Naive thymus-derived CD8-positive, alpha-beta T cell (primary cell): ENCODE measurements around the gene DIO1. TPM values are rescaled to one million over a fixed set of nuclear protein-coding genes. Genes with fewer than 3 reads are reported as not detected.
"Not testable (repeated sequence)": the region's sequence is repeated elsewhere in the genome, so short reads cannot be mapped to it uniquely, and the experiment has no call there.

Experiments
- ATAC-seq, 2 donors: fragments of 150-1000 bp; cut with Tn5 transposase in 1 of 2; sonication (Bioruptor Pico), chemical (Tn5 transposase) in 1 of 2; 1 replicate in 1 of 2; 2 replicates in 1 of 2; pipeline ENCODE4 v1.10.0; 2021; ENCODE audit warnings: mild to moderate bottlenecking in 2 of 2, moderate library complexity in 2 of 2
- POLR2A ChIA-PET: fragments of 350-600 bp; sonication (Branson Sonifier 250); formaldehyde crosslinking; loops from one replicate; lab custom pipeline; 2021; ENCODE audit warnings: antibody characterized with exemption; lab: Charles Lee
- DNase-seq, 10 donors: peaks; one replicate each; pipeline versions ENCODE4 v3.0.0 to v3.0.0-alpha.2; 2020 to 2022
- H3K27ac Mint-ChIP-seq, 10 donors: one replicate each; pipeline ENCODE4 v1.8.0; 2020 to 2022; ENCODE audit warnings: mild to moderate bottlenecking in 10 of 10, mixed read lengths in 10 of 10, moderate library complexity in 4 of 10, inconsistent platforms in 1 of 10
- H3K27me3 Mint-ChIP-seq, 5 donors: one replicate each; pipeline ENCODE4 v1.8.0; 2021 to 2022; ENCODE audit warnings: mixed read lengths in 5 of 5
- H3K36me3 Mint-ChIP-seq, 3 donors: one replicate each; pipeline ENCODE4 v1.8.0; 2020 to 2022; ENCODE audit warnings: mixed read lengths in 3 of 3, mild to moderate bottlenecking in 2 of 3, inconsistent platforms in 1 of 3
- H3K4me1 Mint-ChIP-seq, 4 donors: one replicate each; pipeline ENCODE4 v1.8.0; 2021 to 2022; ENCODE audit warnings: mixed read lengths in 4 of 4
- H3K4me3 Mint-ChIP-seq, 10 donors: one replicate each; pipeline ENCODE4 v1.8.0; 2020 to 2022; ENCODE audit warnings: mild to moderate bottlenecking in 10 of 10, mixed read lengths in 10 of 10, moderate library complexity in 6 of 10, inconsistent platforms in 1 of 10
- H3K9me3 Mint-ChIP-seq, 9 donors: one replicate each; pipeline ENCODE4 v1.8.0; 2020 to 2022; ENCODE audit warnings: mixed read lengths in 9 of 9, mild to moderate bottlenecking in 3 of 9, inconsistent platforms in 1 of 9, moderate library complexity in 1 of 9
- polyA plus RNA-seq, 3 donors: library from polyadenylated mRNA; unstranded; fragments of 300-500 nt; fragmentation: Illumina TruSeq; gene quantifications; one replicate each; pipeline ENCODE4 v1.2.3, GENCODE V29; 2021
- total RNA-seq, 8 experiments: library from RNA in 2 of 8; stranded (reverse) in 2 of 8; gene quantifications; one replicate each; pipeline ENCODE4 v1.2.3 and lab custom pipeline; 2021 to 2026

DIO1 gene
- total RNA-seq (not detected), polyA plus RNA-seq (not detected), total RNA-seq (lab: John Stamatoyannopoulos, UW) (0 to 0.07 (median 0) reads per million in 6 experiments)

GRCh38 chr1:53893999-53894636 is at the start of gene DIO1:
Gene DIO1 (plus strand): TSS chr1:53894187. CDS start chr1:53894211, 24 bp downstream.
- Mint-ChIP-seq H3K27ac (peak within 1 kb of the TSS in 2 of 10 donors; percentile 43 to 63), H3K9me3 (no peaks in the 10 kb centered on the region), H3K4me1 (peaks cover 2 to 17% (median 14%) of the 10 kb centered on the region in 4 donors), H3K4me3 (peak within 1 kb of the TSS in 1 of 10 donors; percentile 41), H3K27me3 (peaks cover 6 to 16% (median 11%) of the 10 kb centered on the region in 5 donors), H3K36me3 (peaks cover 0 to 5% (median 0%) of the 10 kb centered on the region in 3 donors)
- POLR2A ChIA-PET, result interaction anchor here (1.0 kb wide), 1 partner anchor 13 kb away, joined by 3 read pairs; no protein-coding TSS in a partner anchor
- DNase-seq (no peak), ATAC-seq (no peak)

- POLR2A ChIA-PET, result no interaction called here
- Mint-ChIP-seq H3K27me3 (no peaks in the 10 kb centered on the region), H3K27ac (no peak overlapping the region), H3K4me3 (no peak overlapping the region), H3K36me3 (peaks cover 4 to 23% (median 6%) of the 10 kb centered on the region in 3 donors), H3K4me1 (no peaks in the 10 kb centered on the region), H3K9me3 (peaks cover 0 to 2% (median 0%) of the 10 kb centered on the region in 9 donors)
- ATAC-seq, result no peak
- DNase-seq, result no peak
These were observed 46.0 kb upstream of the DIO1 start for GRCh38 chr1:53847980-53848379.

- Mint-ChIP-seq H3K36me3 (peaks cover 6 to 39% (median 14%) of the 10 kb centered on the region in 3 donors), H3K27me3 (no peaks in the 10 kb centered on the region), H3K4me1 (no peaks in the 10 kb centered on the region), H3K27ac (no peak overlapping the region), H3K4me3 (no peak overlapping the region), H3K9me3 (no peaks in the 10 kb centered on the region)
- ATAC-seq (no peak), DNase-seq (no peak)
- POLR2A ChIA-PET, result no interaction called here
These were observed 43.8 kb upstream of the DIO1 start for GRCh38 chr1:53850082-53850673.

GRCh38 chr1:53851571-53852285 is 42.3 kb upstream of the DIO1 start:
- peak overlapping the region in 2 of 10 donors; percentile 9 to 32 for H3K27ac Mint-ChIP-seq
- no peaks in the 10 kb centered on the region for H3K9me3 Mint-ChIP-seq
- no peaks in the 10 kb centered on the region for H3K4me1 Mint-ChIP-seq
- no peaks in the 10 kb centered on the region for H3K27me3 Mint-ChIP-seq
- no peak for DNase-seq
- POLR2A ChIA-PET, result no interaction called here
- peaks cover 10 to 51% (median 14%) of the 10 kb centered on the region in 3 donors for H3K36me3 Mint-ChIP-seq
- no peak for ATAC-seq
- no peak overlapping the region for H3K4me3 Mint-ChIP-seq

- H3K4me3 Mint-ChIP-seq, result no peak overlapping the region
- POLR2A ChIA-PET, result interaction anchor here (0.6 to 2.3 kb wide), 6 partner anchors 46 to 192 kb away, joined by 3 to 6 read pairs (median 6); partner anchors contain the start of genes IFT25, TCEANC2 and TMEM59
- peaks cover 3 to 7% (median 5%) of the 10 kb centered on the region in 4 donors for H3K4me1 Mint-ChIP-seq
- DNase-seq, result peak; percentile 12 to 74 (median 47)
- peak; percentile 67 to 82 for ATAC-seq
- peaks cover 0 to 46% (median 6%) of the 10 kb centered on the region in 3 donors for H3K36me3 Mint-ChIP-seq
- H3K27me3 Mint-ChIP-seq, result no peaks in the 10 kb centered on the region
- peak overlapping the region in 1 of 10 donors; percentile 82 for H3K27ac Mint-ChIP-seq
- no peaks in the 10 kb centered on the region for H3K9me3 Mint-ChIP-seq
These were observed 33.0 kb upstream of the DIO1 start for GRCh38 chr1:53860967-53861411.

- Mint-ChIP-seq H3K27me3 (no peaks in the 10 kb centered on the region), H3K27ac (peak overlapping the region in 1 of 10 donors; percentile 24), H3K9me3 (no peaks in the 10 kb centered on the region), H3K4me3 (no peak overlapping the region), H3K36me3 (peaks cover 0 to 45% (median 5%) of the 10 kb centered on the region in 3 donors), H3K4me1 (peaks cover 3 to 7% (median 5%) of the 10 kb centered on the region in 4 donors)
- ATAC-seq (no peak), DNase-seq (no peak)
- POLR2A ChIA-PET, result no interaction called here
These were observed 31.5 kb upstream of the DIO1 start for GRCh38 chr1:53862507-53862906.

- Mint-ChIP-seq H3K27ac (peak overlapping the region in 2 of 10 donors; percentile 32 to 54), H3K27me3 (no peaks in the 10 kb centered on the region), H3K4me3 (no peak overlapping the region), H3K36me3 (peaks cover 0 to 69% (median 14%) of the 10 kb centered on the region in 3 donors), H3K9me3 (no peaks in the 10 kb centered on the region), H3K4me1 (peaks cover 0 to 2% (median 0%) of the 10 kb centered on the region in 4 donors)
- DNase-seq (no peak), ATAC-seq (no peak)
- POLR2A ChIA-PET, result no interaction called here
These were observed 25.4 kb upstream of the DIO1 start for GRCh38 chr1:53868565-53868964.

- Mint-ChIP-seq H3K27ac (no peak overlapping the region), H3K4me1 (peaks cover 0 to 2% (median 0%) of the 10 kb centered on the region in 4 donors), H3K36me3 (peaks cover 0 to 69% (median 14%) of the 10 kb centered on the region in 3 donors), H3K4me3 (no peak overlapping the region), H3K27me3 (no peaks in the 10 kb centered on the region), H3K9me3 (no peaks in the 10 kb centered on the region)
- ATAC-seq, result no peak
- POLR2A ChIA-PET, result no interaction called here
- DNase-seq, result no peak
These were observed 24.4 kb upstream of the DIO1 start for GRCh38 chr1:53869454-53870117.

GRCh38 chr1:53871221-53871620 is 22.8 kb upstream of the DIO1 start:
- Mint-ChIP-seq H3K27me3 (no peaks in the 10 kb centered on the region), H3K27ac (no peak overlapping the region), H3K9me3 (no peaks in the 10 kb centered on the region), H3K4me1 (peaks cover 0 to 2% (median 0%) of the 10 kb centered on the region in 4 donors), H3K36me3 (peaks cover 5 to 73% (median 25%) of the 10 kb centered on the region in 3 donors), H3K4me3 (no peak overlapping the region)
- no peak for DNase-seq
- POLR2A ChIA-PET, result interaction anchor here (0.8 kb wide), 1 partner anchor 22 kb away, joined by 3 read pairs; no protein-coding TSS in a partner anchor
- ATAC-seq, result no peak

- Mint-ChIP-seq H3K4me1 (peaks cover 0 to 2% (median 0%) of the 10 kb centered on the region in 4 donors), H3K9me3 (no peaks in the 10 kb centered on the region), H3K27me3 (no peaks in the 10 kb centered on the region), H3K27ac (no peak overlapping the region), H3K36me3 (peaks cover 5 to 73% (median 31%) of the 10 kb centered on the region in 3 donors), H3K4me3 (no peak overlapping the region)
- no peak for DNase-seq
- POLR2A ChIA-PET, result no interaction called here
- no peak for ATAC-seq
These were observed 22.1 kb upstream of the DIO1 start for GRCh38 chr1:53871773-53872484.

GRCh38 chr1:53875150-53875549 is 18.8 kb upstream of the DIO1 start:
- H3K4me3 Mint-ChIP-seq, ATAC-seq, H3K27ac Mint-ChIP-seq, POLR2A ChIA-PET, H3K27me3 Mint-ChIP-seq, H3K9me3 Mint-ChIP-seq, DNase-seq, H3K4me1 Mint-ChIP-seq: not testable (repeated sequence)
- peaks cover 5 to 78% (median 40%) of the 10 kb centered on the region in 3 donors for H3K36me3 Mint-ChIP-seq
